Subcutaneous adipose tissue (tissue), 4 donors: ENCODE measurements around the gene OR8B2. TPM values are rescaled to one million over a fixed set of nuclear protein-coding genes. Genes with fewer than 3 reads are reported as not detected.

ENCODE experiments used
- CTCF ChIP-seq: fragments of 450-650 bp; IDR thresholded peaks from one replicate; pipeline ENCODE4 v1.5.1; 2016; ENCODE audit warnings: low read depth, mild to moderate bottlenecking, control low read depth, antibody characterized with exemption, moderate library complexity
- total RNA-seq, 4 donors: library from RNA; depleted of rRNA; stranded (reverse); fragments of >200 nt; gene quantifications; one replicate each; pipeline ENCODE4 v1.1.0, GENCODE V29; 2016

The OR8B2 gene
- total RNA-seq, result not detected

GRCh38 chr11:124384399-124384798 lies at the start of gene OR8B2:
Gene OR8B2 (minus strand): TSS chr11:124384499. CDS start chr11:124383343, 1,156 bp downstream.
- no peak for TF ChIP-seq CTCF

- no peak for TF ChIP-seq CTCF
Measured at GRCh38 chr11:124429599-124429998, 45.3 kb upstream of the OR8B2 start.

- TF ChIP-seq CTCF, result no peak
Measured at GRCh38 chr11:124424384-124424921, 40.2 kb upstream of the OR8B2 start, which contains the start of gene OR8B4. Gene OR8B4 (minus strand): TSS chr11:124424871. CDS start chr11:124424871, 0 bp downstream.

- no peak for TF ChIP-seq CTCF
Measured at GRCh38 chr11:124421043-124421442, 36.7 kb upstream of the OR8B2 start.

GRCh38 chr11:124415356-124415923 lies 31.1 kb upstream of the OR8B2 start:
- no peak for TF ChIP-seq CTCF

GRCh38 chr11:124409906-124410305 lies 25.6 kb upstream of the OR8B2 start:
- TF ChIP-seq CTCF, result no peak

- no peak for TF ChIP-seq CTCF
Measured at GRCh38 chr11:124405581-124405980, 21.3 kb upstream of the OR8B2 start.
